Measurements from ENCODE around the gene SETX.

Gene SETX

GRCh38 chr9:132243156-132244074 is 111.4 kb downstream of the SETX start:
- TF ChIP-seq CTCF (conservative IDR thresholded peaks at IDR 0.05) = no peak; the same call in 1 of the 2 replicates

GRCh38 chr9:132242621-132243155 is 112.1 kb downstream of the SETX start:
- H3K27ac ChIP-seq = peak overlapping the region; percentile 82; the same call in 1 of the 2 replicates
- no peak for TF ChIP-seq CTCF (conservative IDR thresholded peaks at IDR 0.05)

More at GRCh38 chr9:132243156-132244074, 111.4 kb downstream of the SETX start:
- H3K27ac ChIP-seq = peak overlapping the region; percentile 47; the same call in 1 of the 2 replicates

GRCh38 chr9:132241840-132242620 is 112.8 kb downstream of the SETX start:
- peak overlapping the region; percentile 82; the same call in 1 of the 2 replicates for H3K27ac ChIP-seq
- no peak for TF ChIP-seq CTCF (conservative IDR thresholded peaks at IDR 0.05)

- no peak for TF ChIP-seq CTCF (conservative IDR thresholded peaks at IDR 0.05)
- peak overlapping the region; percentile 82; the same call in 1 of the 2 replicates for H3K27ac ChIP-seq
These were observed 113.3 kb downstream of the SETX start for GRCh38 chr9:132241483-132241839.

GRCh38 chr9:132240841-132241482 is 113.8 kb downstream of the SETX start:
- no peak for TF ChIP-seq CTCF (conservative IDR thresholded peaks at IDR 0.05)

GRCh38 chr9:132239999-132240840 is 114.6 kb downstream of the SETX start:
- H3K27ac ChIP-seq = peak overlapping the region; percentile 24; the same call in 1 of the 2 replicates
- TF ChIP-seq CTCF (conservative IDR thresholded peaks at IDR 0.05) = no peak

More at GRCh38 chr9:132240841-132241482, 113.8 kb downstream of the SETX start:
- peak overlapping the region; percentile 82; the same call in 1 of the 2 replicates for H3K27ac ChIP-seq
